Neutrophil (primary cell): ENCODE results near the gene SLFN12.
A peak's percentile ranks its signal among the peaks of the same experiment; 100 is the strongest.

ENCODE experiments used
- H3K27ac ChIP-seq: fragments of 200-600 bp; sonication (generic); 2 replicates; pipeline ENCODE4 v1.5.1; 2016; ENCODE audit warnings: mild to moderate bottlenecking, moderate library complexity
- H3K27me3 ChIP-seq: fragments of 200-600 bp; sonication (generic); 2 replicates; pipeline ENCODE4 v1.6.0; 2016; ENCODE audit warnings: mild to moderate bottlenecking
- H3K36me3 ChIP-seq: fragments of 200-600 bp; sonication (generic); 2 replicates; pipeline ENCODE4 v1.5.1; 2017
- H3K4me1 ChIP-seq, 2 experiments: fragments of 200-600 bp in 1 of 2; sonication (generic) in 1 of 2; 1 replicate in 1 of 2; 2 replicates in 1 of 2; pipeline versions ENCODE4 v1.5.1 to v1.6.1; 2013 to 2016; ENCODE audit warnings: low read depth in 1 of 2, low read length in 1 of 2, mild to moderate bottlenecking in 1 of 2, moderate library complexity in 1 of 2; ENCODE audit not compliant: control insufficient read depth in 1 of 2, insufficient read depth in 1 of 2
- H3K4me3 ChIP-seq, 2 experiments: fragments of 200-600 bp in 1 of 2; sonication (generic) in 1 of 2; 1 replicate in 1 of 2; 2 replicates in 1 of 2; pipeline ENCODE4 v1.5.1; 2013 to 2016; ENCODE audit warnings: low read depth in 1 of 2, low read length in 1 of 2, mild to moderate bottlenecking in 1 of 2, moderate library complexity in 1 of 2
- H3K9me3 ChIP-seq: fragments of 200-600 bp; sonication (generic); 2 replicates; pipeline ENCODE4 v1.5.1; 2016
- TF ChIP-seq, protein P1 (sequence below): fragments of 200-600 bp; sonication (generic); IDR thresholded peaks from 2 replicates; pipeline ENCODE4 v1.5.1; 2016; ENCODE audit warnings: antibody characterized with exemption

The SLFN12 gene

DNA sequence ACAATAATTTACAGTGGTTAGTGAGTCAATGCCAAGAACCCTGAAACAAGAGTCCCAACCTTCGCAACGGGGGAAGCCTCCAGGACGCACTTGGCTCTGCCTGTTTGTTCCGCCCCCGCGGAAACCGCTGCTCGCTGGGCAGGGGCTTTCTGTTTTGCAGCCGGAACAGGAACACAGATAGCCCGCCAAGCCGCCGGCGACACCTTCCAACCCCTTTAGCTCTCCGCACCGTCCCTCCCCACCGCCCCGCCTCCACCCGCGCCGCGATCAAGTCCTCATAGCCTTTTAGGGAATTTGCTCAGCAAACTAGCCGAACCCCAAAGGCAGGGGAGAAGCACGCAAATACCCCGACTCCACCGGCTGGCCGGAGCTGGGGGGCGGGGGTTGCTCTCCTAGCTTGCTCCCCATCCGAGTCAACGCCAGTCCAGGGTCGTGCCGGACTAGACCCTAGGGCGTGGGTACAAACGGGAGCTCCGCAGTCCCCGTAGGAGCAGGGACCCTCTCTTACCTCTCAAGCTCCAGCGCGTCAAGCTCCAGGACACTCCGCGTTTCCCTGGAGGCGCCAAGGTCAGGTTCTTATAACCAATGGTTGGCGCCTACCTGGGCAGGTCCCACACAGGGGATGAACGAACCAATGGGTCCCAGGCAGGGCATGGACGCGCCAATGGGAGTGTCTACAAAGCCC is 16.1 kb upstream of the SLFN12 start, which contains the start of gene SLFN13:
SLFN13 (minus strand) TSS at position 553 of the 685 bp plus-strand sequence. CDS start 3,086 bp downstream, outside the sequence.
- Histone ChIP-seq H3K4me3 (peak within 1 kb of the TSS; percentile 75 to 81), H3K27ac (peak within 1 kb of the TSS; percentile 64), H3K36me3 (no peaks in the 10 kb centered on the region), H3K4me1 (peaks cover 19 to 21% of the 10 kb centered on the region in 2 experiments), H3K9me3 (no peaks in the 10 kb centered on the region), H3K27me3 (peaks cover 42% of the 10 kb centered on the region)
- TF ChIP-seq, protein P1, sequence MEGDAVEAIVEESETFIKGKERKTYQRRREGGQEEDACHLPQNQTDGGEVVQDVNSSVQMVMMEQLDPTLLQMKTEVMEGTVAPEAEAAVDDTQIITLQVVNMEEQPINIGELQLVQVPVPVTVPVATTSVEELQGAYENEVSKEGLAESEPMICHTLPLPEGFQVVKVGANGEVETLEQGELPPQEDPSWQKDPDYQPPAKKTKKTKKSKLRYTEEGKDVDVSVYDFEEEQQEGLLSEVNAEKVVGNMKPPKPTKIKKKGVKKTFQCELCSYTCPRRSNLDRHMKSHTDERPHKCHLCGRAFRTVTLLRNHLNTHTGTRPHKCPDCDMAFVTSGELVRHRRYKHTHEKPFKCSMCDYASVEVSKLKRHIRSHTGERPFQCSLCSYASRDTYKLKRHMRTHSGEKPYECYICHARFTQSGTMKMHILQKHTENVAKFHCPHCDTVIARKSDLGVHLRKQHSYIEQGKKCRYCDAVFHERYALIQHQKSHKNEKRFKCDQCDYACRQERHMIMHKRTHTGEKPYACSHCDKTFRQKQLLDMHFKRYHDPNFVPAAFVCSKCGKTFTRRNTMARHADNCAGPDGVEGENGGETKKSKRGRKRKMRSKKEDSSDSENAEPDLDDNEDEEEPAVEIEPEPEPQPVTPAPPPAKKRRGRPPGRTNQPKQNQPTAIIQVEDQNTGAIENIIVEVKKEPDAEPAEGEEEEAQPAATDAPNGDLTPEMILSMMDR: no peak

DNA sequence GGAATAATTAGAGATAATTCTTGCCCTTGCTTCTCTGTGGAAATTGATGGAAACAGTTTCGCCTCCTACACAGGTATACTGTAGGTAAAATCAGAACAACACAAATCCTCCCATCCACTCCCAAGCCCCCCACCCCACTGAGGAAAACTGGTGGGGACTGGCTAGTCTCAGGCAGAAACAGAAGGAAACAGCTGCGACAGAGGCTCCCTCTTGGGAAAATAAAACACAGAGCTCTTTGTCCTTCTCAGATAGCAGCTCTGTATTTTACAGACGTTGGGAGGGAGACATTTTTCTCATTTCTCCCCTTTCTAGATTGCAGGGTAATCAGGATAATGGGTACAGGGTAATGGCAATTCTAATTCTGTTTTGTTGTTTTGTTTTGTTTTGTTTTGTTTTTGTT is 15.2 kb upstream of the SLFN12 start:
- H3K4me3 ChIP-seq: peak overlapping the region; percentile 75 to 81
- H3K27ac ChIP-seq: no peak overlapping the region
- TF ChIP-seq, protein P1: no peak
- H3K36me3 ChIP-seq: no peaks in the 10 kb centered on the region
- peaks cover 19 to 21% of the 10 kb centered on the region in 2 experiments for H3K4me1 ChIP-seq
- H3K27me3 ChIP-seq: peaks cover 37% of the 10 kb centered on the region
- H3K9me3 ChIP-seq: no peaks in the 10 kb centered on the region

DNA sequence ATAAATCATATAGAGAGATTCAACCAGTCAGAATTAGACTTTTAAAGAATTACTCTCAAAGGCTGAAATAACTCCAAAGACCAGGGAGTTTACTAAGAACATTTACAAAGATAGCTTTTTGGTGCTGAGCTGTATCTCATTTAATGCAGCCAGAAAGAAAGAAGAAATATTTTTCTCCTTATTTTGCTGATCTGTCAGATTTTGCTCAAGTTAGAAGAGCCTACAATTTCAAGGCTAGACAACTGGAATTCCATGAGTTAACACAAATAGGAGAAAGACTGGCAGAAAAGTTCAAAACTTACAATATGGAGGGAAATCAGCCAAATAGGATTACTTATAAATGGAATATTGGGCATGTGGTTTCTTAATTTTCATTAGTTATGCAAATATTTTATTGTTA is 6.1 kb upstream of the SLFN12 start:
- Histone ChIP-seq H3K36me3 (no peaks in the 10 kb centered on the region), H3K27ac (no peak overlapping the region), H3K4me1 (peaks cover 6% of the 10 kb centered on the region in 2 experiments), H3K4me3 (no peak overlapping the region), H3K9me3 (no peaks in the 10 kb centered on the region), H3K27me3 (no peaks in the 10 kb centered on the region)
- TF ChIP-seq, protein P1: no peak

DNA sequence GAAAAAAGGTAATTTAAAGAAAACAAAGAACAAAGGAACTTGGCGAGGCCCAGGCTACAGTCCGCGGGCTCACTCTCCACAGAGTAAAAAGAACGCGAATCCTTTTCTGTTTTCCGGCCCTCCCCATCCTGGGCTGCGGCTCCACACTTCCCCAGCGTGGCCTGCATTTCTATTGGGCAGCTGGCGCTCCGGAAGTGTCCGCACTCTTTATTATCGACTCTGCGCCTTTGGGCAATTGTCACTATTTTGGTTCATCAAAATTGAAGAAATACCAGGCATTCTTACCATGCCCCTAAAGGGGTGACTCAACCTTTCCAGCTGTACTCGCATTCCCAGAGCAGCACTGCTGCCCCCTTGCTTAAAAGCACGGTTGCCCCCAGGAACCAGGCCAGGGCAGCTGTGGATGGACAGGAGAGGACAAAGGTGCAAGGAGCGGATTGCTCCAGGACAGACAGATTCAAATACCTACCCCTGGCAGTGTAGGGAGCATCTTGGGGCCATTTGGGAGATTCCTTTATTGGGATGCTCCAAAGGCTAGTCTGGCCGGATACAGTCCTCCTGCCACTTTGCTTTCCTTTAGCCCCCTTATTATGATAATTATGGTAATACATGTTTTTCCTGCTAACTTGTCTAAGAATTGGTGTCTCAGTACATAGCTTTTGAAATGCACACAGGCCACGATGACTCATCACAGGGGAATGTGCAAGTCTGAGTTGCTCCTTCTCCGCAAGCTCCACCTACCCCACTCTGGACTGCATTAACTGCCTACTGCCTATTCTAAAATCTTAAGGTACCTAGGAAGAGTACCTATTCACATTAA is 985 bp upstream of the SLFN12 start:
- no peaks in the 10 kb centered on the region for H3K9me3 ChIP-seq
- peaks cover 21% of the 10 kb centered on the region for H3K27me3 ChIP-seq
- H3K4me3 ChIP-seq: peak overlapping the region; percentile 72 to 82
- H3K36me3 ChIP-seq: no peaks in the 10 kb centered on the region
- peaks cover 20 to 24% of the 10 kb centered on the region in 2 experiments for H3K4me1 ChIP-seq
- H3K27ac ChIP-seq: peak overlapping the region; percentile 83
- TF ChIP-seq, protein P1: no peak

DNA sequence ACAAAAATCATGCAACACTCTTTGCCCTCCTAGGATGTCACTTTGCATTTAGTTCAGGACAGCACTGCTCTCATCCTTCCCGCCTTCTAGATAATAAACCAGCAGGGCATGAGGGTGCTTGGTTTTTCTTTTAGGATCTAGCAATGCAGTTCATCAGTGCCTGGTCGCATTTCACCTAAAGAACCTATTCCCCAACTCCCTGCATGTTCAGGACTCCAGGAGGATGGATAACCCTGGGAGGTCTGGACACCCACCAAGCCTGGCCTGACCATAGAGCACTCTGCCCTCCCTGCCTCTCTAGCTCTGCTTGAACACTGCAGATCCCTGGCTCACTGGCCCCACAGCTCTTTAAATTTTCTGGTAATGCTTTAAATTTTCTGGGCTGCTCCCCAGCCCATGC is 2.6 kb downstream of the SLFN12 start:
- Histone ChIP-seq H3K4me3 (no peak overlapping the region), H3K4me1 (peaks cover 20 to 24% of the 10 kb centered on the region in 2 experiments), H3K27me3 (peaks cover 21% of the 10 kb centered on the region), H3K27ac (no peak overlapping the region), H3K36me3 (no peaks in the 10 kb centered on the region), H3K9me3 (no peaks in the 10 kb centered on the region)
- TF ChIP-seq, protein P1: no peak
